ENCODE data around the gene H19.

The H19 gene

GRCh38 chr11:1953489-1954266, 44.0 kb downstream of the H19 start (continued):
- TF ChIP-seq, protein P1, sequence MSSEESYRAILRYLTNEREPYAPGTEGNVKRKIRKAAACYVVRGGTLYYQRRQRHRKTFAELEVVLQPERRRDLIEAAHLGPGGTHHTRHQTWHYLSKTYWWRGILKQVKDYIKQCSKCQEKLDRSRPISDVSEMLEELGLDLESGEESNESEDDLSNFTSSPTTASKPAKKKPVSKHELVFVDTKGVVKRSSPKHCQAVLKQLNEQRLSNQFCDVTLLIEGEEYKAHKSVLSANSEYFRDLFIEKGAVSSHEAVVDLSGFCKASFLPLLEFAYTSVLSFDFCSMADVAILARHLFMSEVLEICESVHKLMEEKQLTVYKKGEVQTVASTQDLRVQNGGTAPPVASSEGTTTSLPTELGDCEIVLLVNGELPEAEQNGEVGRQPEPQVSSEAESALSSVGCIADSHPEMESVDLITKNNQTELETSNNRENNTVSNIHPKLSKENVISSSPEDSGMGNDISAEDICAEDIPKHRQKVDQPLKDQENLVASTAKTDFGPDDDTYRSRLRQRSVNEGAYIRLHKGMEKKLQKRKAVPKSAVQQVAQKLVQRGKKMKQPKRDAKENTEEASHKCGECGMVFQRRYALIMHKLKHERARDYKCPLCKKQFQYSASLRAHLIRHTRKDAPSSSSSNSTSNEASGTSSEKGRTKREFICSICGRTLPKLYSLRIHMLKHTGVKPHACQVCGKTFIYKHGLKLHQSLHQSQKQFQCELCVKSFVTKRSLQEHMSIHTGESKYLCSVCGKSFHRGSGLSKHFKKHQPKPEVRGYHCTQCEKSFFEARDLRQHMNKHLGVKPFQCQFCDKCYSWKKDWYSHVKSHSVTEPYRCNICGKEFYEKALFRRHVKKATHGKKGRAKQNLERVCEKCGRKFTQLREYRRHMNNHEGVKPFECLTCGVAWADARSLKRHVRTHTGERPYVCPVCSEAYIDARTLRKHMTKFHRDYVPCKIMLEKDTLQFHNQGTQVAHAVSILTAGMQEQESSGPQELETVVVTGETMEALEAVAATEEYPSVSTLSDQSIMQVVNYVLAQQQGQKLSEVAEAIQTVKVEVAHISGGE (tag by site-specific recombination; conservative IDR thresholded peaks at IDR 0.05; ENCODE audit: low read depth), result no peak
- TF ChIP-seq ZNF19 (tag by site-specific recombination; IDR thresholded peaks at IDR 0.05; ENCODE audit: low read depth), result no peak
- no peak for TF ChIP-seq HIC1 (tag by site-specific recombination; IDR thresholded peaks at IDR 0.05)
- TF ChIP-seq ZNF404 (tag by site-specific recombination; IDR thresholded peaks at IDR 0.05), result no peak
- TF ChIP-seq, protein P2, sequence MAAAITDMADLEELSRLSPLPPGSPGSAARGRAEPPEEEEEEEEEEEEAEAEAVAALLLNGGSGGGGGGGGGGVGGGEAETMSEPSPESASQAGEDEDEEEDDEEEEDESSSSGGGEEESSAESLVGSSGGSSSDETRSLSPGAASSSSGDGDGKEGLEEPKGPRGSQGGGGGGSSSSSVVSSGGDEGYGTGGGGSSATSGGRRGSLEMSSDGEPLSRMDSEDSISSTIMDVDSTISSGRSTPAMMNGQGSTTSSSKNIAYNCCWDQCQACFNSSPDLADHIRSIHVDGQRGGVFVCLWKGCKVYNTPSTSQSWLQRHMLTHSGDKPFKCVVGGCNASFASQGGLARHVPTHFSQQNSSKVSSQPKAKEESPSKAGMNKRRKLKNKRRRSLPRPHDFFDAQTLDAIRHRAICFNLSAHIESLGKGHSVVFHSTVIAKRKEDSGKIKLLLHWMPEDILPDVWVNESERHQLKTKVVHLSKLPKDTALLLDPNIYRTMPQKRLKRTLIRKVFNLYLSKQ (tag by site-specific recombination; IDR thresholded peaks at IDR 0.05; ENCODE audit: borderline replicate concordance), result no peak

DNA sequence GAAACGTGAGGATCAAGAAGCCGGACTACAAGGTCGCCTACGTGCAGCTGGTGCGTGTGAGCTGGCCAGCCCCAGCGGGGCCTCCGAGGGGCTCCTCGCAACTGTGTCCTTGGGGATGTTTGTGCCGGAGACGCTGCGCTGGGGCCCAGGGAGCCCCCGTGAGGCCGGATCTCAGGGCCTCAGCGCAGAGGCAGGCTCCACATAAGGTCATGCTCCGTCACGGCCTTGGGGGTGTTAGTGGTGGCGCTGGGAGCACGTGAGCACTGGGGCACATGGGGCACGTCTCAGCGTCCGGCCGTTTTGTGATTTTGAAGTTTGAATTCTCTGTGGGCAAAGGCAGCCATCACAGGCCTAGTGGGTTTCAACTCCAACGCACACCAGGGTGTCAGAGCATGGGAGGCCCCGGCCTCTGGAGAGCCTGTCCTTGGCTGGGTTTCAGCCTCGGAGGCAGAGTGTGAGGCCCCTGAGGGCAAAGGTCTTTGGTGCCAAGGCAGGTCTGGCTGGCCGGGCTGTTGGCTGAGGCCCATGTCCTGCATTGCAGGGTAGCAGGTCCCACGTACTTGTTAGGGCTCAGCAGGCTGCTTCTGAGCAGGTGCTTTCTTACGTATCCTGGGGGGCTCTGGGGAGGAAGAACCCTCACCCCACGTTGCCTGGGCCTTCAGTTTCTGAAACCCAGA, 44.7 kb downstream of the H19 start:
- ChIA-PET POLR2A (no interaction called here), CTCF (interaction anchor here (0.6 to 1.2 kb wide), 5 partner anchors 46 to 199 kb away, joined by 3 to 4 read pairs (median 3); no protein-coding TSS in a partner anchor)
- no peaks in the 10 kb centered on the region for H3K36me3 ChIP-seq (ENCODE audit: control insufficient read depth in 2 of 2, insufficient read depth in 1 of 2, low read length in 2 of 2)
- no peak overlapping the region for H3K27ac ChIP-seq (ENCODE audit: extremely low read depth, low read depth, low read length)
- H3K4me1 ChIP-seq (ENCODE audit: control insufficient read depth, insufficient read depth, low read length), result no peaks in the 10 kb centered on the region
- H3K9me3 ChIP-seq (ENCODE audit: control insufficient read depth, insufficient read depth, low read depth, low read length), result no peaks in the 10 kb centered on the region
- H3K4me3 ChIP-seq (ENCODE audit: low read depth, low read length), result no peak overlapping the region
- TF ChIP-seq ZNF768 (tag by site-specific recombination; IDR thresholded peaks at IDR 0.05) (no peak), ZFP3 (tag by site-specific recombination; IDR thresholded peaks at IDR 0.05; ENCODE audit: low read depth) (no peak)

DNA sequence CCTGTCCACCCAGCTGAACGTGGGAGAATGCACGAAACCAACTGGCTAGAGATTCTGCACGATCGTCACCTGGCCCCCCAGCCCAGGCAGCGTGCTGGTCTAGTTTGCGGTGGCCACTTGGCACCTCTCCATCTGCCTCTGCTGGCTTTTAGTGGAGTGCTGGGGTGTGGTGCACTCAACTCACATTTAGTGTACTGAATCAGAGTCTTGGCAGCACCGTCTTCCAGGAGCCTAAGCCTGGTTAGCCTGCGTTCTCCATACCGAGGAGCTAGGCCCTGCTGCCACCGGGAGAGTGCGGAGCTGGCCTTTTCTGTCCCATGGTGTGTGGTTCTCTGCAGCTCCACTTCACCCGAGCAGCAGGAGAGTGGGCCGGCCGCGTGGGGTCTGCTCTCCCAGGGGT, 47.7 kb downstream of the H19 start:
- TF ChIP-seq ZNF660 (tag by site-specific recombination; IDR thresholded peaks at IDR 0.05) (no peak), ZNF416 (tag by site-specific recombination; IDR thresholded peaks at IDR 0.05) (no peak), BCL11A (tag by site-specific recombination; IDR thresholded peaks at IDR 0.05; ENCODE audit: low read depth) (no peak), ZNF707 (tag by site-specific recombination; IDR thresholded peaks at IDR 0.05) (no peak), ZNF654 (tag by site-specific recombination; IDR thresholded peaks at IDR 0.05; ENCODE audit: low read depth) (no peak), ZBTB44 (tag by site-specific recombination; IDR thresholded peaks at IDR 0.05) (no peak), ELK4 (IDR thresholded peaks at IDR 0.05; ENCODE audit: borderline replicate concordance, low read depth, low read length) (no peak), ZNF585B (tag by site-specific recombination; IDR thresholded peaks at IDR 0.05) (no peak)
- no peaks in the 10 kb centered on the region for H3K36me3 ChIP-seq (ENCODE audit: control insufficient read depth in 2 of 2, insufficient read depth in 1 of 2, low read length in 2 of 2)
- H3K27ac ChIP-seq (ENCODE audit: extremely low read depth, low read depth, low read length), result no peak overlapping the region
- ChIA-PET CTCF (interaction anchor here (0.6 to 4.0 kb wide), 5 partner anchors 19 to 256 kb away, joined by 4 to 57 read pairs (median 5); no protein-coding TSS in a partner anchor), POLR2A (interaction anchor here (2.1 kb wide), 1 partner anchor 202 kb away, joined by 6 read pairs; no protein-coding TSS in a partner anchor)
- H3K9me3 ChIP-seq (ENCODE audit: control insufficient read depth, insufficient read depth, low read depth, low read length), result no peaks in the 10 kb centered on the region
- H3K4me1 ChIP-seq (ENCODE audit: control insufficient read depth, insufficient read depth, low read length), result no peaks in the 10 kb centered on the region
- no peak overlapping the region for H3K4me3 ChIP-seq (ENCODE audit: low read depth, low read length)
